Measurements from ENCODE around the gene CEP44. TPM values are rescaled to one million over a fixed set of nuclear protein-coding genes. Genes with fewer than 3 reads are reported as not detected.

The CEP44 gene
- total and polyA plus RNA-seq, 12 donors = 3.9 to 16.1 (median 12.4) TPM

- peaks cover 0 to 15% (median 0%) of the 10 kb centered on the region in 9 donors for H3K36me3 ChIP-seq
- intact Hi-C loops (cut with DNase I) = loop anchor here in 1 of 10 donors (10.0 kb wide), 1 partner anchor 49 kb away; no protein-coding TSS in a partner anchor
- no peak overlapping the region for H3K27ac ChIP-seq
- no peaks in the 10 kb centered on the region for H3K27me3 ChIP-seq
- H3K4me3 ChIP-seq = no peak overlapping the region
- no peaks in the 10 kb centered on the region for H3K9me3 ChIP-seq
- WGBS, 2 donors = 98 to 99% methylated on average over 1 of the region's 1 CpG
- no peak for TF ChIP-seq CTCF (IDR thresholded peaks at IDR 0.05)
- peaks cover 0 to 12% (median 6%) of the 10 kb centered on the region in 9 donors for H3K4me1 ChIP-seq
- DNase-seq (no peak), ATAC-seq (no peak)
Measured at GRCh38 chr4:174245714-174246113, 38.0 kb upstream of the CEP44 start.

- no peak for TF ChIP-seq CTCF (IDR thresholded peaks at IDR 0.05)
- H3K4me1 ChIP-seq = peaks cover 0 to 12% (median 6%) of the 10 kb centered on the region in 9 donors
- no peaks in the 10 kb centered on the region for H3K9me3 ChIP-seq
- DNase-seq (no peak), ATAC-seq (peak in 2 of 8 donors; percentile 35 to 70)
- H3K27ac ChIP-seq = no peak overlapping the region
- H3K27me3 ChIP-seq = no peaks in the 10 kb centered on the region
- no peak overlapping the region for H3K4me3 ChIP-seq
- 71 to 76% methylated on average over 1 of the region's 1 CpG for WGBS, 2 donors
- intact Hi-C loops (cut with DNase I) = loop anchor here in 1 of 10 donors (10.0 kb wide), 1 partner anchor 46 kb away; no protein-coding TSS in a partner anchor
- peaks cover 0 to 21% (median 0%) of the 10 kb centered on the region in 9 donors for H3K36me3 ChIP-seq
Measured at GRCh38 chr4:174248407-174248806, 35.3 kb upstream of the CEP44 start.

GRCh38 chr4:174252412-174252811 is 31.3 kb upstream of the CEP44 start:
- H3K27me3 ChIP-seq = no peaks in the 10 kb centered on the region
- intact Hi-C loops (cut with DNase I) = no loop called here
- ATAC-seq (no peak), DNase-seq (no peak)
- 96 to 99% methylated on average over 2 of the region's 2 CpGs for WGBS, 2 donors
- H3K9me3 ChIP-seq = no peaks in the 10 kb centered on the region
- peaks cover 0 to 43% (median 0%) of the 10 kb centered on the region in 9 donors for H3K36me3 ChIP-seq
- no peak for TF ChIP-seq CTCF (IDR thresholded peaks at IDR 0.05)
- peaks cover 3 to 31% (median 17%) of the 10 kb centered on the region in 9 donors for H3K4me1 ChIP-seq
- H3K27ac ChIP-seq = no peak overlapping the region
- no peak overlapping the region for H3K4me3 ChIP-seq

GRCh38 chr4:174254613-174255012 is 29.1 kb upstream of the CEP44 start:
- peaks cover 3 to 22% (median 13%) of the 10 kb centered on the region in 9 donors for H3K4me1 ChIP-seq
- no peak for TF ChIP-seq CTCF (IDR thresholded peaks at IDR 0.05)
- no peak for ATAC-seq

More at GRCh38 chr4:174254613-174255012, 29.1 kb upstream of the CEP44 start:
- H3K4me3 ChIP-seq = no peak overlapping the region
- no peak for DNase-seq
- no peaks in the 10 kb centered on the region for H3K9me3 ChIP-seq
- intact Hi-C loops (cut with DNase I) = no loop called here
- WGBS, 2 donors = 90% methylated on average over 1 of the region's 1 CpG
- no peak overlapping the region for H3K27ac ChIP-seq
- no peaks in the 10 kb centered on the region for H3K27me3 ChIP-seq
- peaks cover 0 to 61% (median 0%) of the 10 kb centered on the region in 9 donors for H3K36me3 ChIP-seq
